Right renal pelvis (tissue), 4 donors: Measurements from ENCODE around the gene PBLD. TPM values are rescaled to one million over a fixed set of nuclear protein-coding genes. Genes with fewer than 3 reads are reported as not detected.

ENCODE experiments used
- DNase-seq, 4 donors: peaks; one replicate each; pipeline ENCODE4 v3.0.0-alpha.2; 2013; ENCODE audit warnings: low read depth in 4 of 4, low spot score in 3 of 4, missing footprints in 1 of 4
- polyA plus RNA-seq, 4 donors: library from polyadenylated mRNA; unstranded; fragments of 120-200 nt; gene quantifications; one replicate each; pipeline ENCODE4 v1.2.1, GENCODE V29; 2013; ENCODE audit not compliant: insufficient read length in 4 of 4

PBLD gene
- polyA plus RNA-seq, 4 donors = 61.0 to 100.0 (median 86.7) TPM

DNA sequence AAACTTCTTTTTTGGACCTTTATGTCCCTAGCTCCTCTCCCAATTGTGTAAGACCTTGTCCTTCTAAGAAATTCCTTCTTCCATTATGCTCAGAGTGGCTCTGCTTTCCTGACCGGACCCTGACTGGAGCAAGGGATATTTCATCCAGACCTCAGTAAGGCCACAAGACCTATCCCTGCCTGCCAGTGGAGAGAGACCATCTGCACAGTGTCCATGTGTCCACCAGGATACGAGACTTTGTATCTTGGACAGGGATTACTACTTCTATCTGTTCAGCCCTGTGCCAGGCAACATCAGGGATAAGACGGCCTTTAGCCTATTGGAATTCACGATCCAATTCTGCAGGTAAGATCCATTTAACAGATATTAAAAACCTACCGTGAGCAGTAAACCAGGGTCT, 93.7 kb downstream of the PBLD start:
- DNase-seq = no peak

DNA sequence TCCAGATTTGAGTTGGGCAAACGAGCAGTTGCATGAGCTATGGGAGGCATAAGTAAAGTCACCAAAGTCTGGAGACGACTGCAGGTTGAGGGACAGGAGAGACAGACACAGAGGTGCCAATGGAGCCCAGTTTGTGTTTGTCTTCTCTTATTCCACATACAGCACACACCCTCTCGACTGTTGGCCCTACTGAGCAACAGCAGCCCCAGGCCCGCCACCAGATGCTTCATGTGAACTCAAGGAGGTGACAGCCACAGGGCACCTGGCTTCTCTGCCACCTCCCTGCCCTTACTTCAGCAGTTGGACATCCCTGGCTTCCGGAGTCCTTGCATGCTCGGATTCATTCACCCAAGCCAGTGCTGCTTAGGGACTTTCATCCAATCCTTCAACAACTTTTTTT, 94.4 kb downstream of the PBLD start:
- DNase-seq = no peak

DNA sequence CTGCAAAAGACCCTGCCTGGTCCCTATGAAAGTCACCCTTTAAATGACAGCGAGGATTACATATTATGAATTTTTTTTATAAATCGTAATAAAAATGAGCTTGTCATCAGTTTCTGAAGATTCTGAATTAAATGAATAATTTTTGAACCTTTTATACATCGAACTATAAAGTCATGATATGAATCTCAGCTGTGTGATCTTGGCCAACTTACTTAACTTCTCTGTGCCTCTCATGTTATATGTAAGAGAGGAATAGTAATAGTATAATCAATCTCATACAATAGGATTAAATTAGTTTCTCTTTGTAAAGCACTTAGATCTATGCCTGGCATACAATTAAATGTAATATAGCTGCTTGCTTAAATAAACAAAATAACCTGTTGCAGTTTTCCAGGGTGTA, 95.6 kb downstream of the PBLD start:
- DNase-seq = no peak

DNA sequence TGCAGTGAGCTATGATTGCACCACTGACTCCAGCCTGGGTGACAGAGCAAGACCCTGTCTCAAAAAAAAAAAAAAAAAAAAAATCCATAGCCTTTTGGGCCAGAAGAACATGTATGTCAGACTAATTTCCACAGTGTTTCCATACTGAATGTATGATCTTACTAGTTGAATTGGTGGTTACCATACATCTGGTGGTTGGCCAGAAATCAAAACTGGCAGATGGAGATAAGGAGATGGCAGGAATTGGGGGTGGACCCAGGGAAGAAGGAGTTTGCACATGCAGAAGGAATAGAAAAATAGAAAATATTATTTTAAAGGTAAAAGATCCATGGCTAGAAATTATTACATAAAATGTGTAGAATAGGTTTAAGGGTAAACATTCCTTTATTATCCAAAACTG, 97.1 kb downstream of the PBLD start:
- DNase-seq = no peak

DNA sequence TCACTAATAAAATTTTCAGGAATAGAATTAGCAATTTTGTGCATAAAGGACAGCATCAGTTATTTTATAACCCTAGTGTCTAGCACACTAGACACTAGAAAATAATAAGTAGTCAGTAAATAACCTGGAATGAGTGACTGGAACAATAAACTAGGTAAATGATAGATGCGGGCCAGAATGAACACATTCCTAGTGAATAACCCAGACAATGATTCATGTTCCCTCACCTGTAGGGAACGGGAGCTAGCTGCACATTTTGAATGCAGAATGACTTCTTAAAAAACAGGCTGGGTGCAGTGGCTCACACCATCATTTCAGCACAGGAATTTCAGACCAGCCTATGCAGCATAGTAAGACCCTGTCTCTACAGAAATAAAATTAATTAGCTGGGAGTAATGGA, 97.6 kb downstream of the PBLD start:
- DNase-seq = no peak

DNA sequence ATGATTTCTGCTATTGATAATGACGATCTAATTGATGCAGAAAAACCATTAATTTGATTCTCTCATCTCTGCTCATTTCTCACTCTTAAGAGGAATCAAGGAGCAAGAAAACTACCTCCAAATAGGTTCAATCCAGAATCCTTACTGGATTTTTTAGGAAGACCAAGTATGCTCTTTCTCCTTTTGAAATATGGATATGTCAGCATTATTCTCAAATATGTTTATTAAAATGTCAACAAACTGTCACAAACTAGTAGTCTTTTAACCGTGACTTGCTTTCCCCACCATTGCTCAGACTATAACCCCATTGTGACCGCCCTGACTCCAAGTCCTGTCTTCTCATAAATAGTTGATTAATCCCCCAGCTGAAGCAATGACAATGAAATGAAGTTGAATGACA, 99.7 kb downstream of the PBLD start:
- DNase-seq = no peak

Other genes starting within 250 kb of the PBLD start
- gene MYPN, start 223.4 kb downstream of the PBLD start, polyA plus RNA-seq = under 1 TPM in 3 of 4 donors, not detected in 1; 0.04 to 0.07 (median 0.05) TPM
- gene ATOH7, start 100.8 kb downstream of the PBLD start, polyA plus RNA-seq = 1 to 10 TPM in 3 of 4 donors, under 1 TPM in 1; 0.99 to 1.5 (median 1.4) TPM
- gene HNRNPH3, start 864 bp downstream of the PBLD start, polyA plus RNA-seq = 100 to 1,000 TPM; 316 to 391 (median 367) TPM
- 10 to 100 TPM; 23.0 to 35.4 (median 26.9) TPM for gene RUFY2, start 74.3 kb upstream of the PBLD start, polyA plus RNA-seq
- 10 to 100 TPM; 11.3 to 12.7 (median 12.5) TPM for gene DNA2, start 139.0 kb upstream of the PBLD start, polyA plus RNA-seq
- gene SLC25A16, start 194.6 kb upstream of the PBLD start, polyA plus RNA-seq = 10 to 100 TPM; 15.5 to 21.2 (median 17.5) TPM
- gene TET1, start 227.4 kb upstream of the PBLD start, polyA plus RNA-seq = 10 to 100 TPM in 2 of 4 donors, 1 to 10 TPM in 2; 9.6 to 11.5 (median 10.2) TPM